GM19468 (cell line): ENCODE measurements around the gene METRNL.
"Not testable (repeated sequence)": the region's sequence is repeated elsewhere in the genome, so short reads cannot be mapped to it uniquely, and the experiment has no call there.

Experiments
- ATAC-seq: cut with Tn5 transposase; IDR thresholded peaks from one replicate; pipeline ENCODE4 v1.9.1; 2021; ENCODE audit warnings: mild to moderate bottlenecking, moderate library complexity, moderate number of reproducible peaks; ENCODE audit not compliant: unreplicated experiment; ENCODE audit errors: extremely low read depth

The METRNL gene, protein sequence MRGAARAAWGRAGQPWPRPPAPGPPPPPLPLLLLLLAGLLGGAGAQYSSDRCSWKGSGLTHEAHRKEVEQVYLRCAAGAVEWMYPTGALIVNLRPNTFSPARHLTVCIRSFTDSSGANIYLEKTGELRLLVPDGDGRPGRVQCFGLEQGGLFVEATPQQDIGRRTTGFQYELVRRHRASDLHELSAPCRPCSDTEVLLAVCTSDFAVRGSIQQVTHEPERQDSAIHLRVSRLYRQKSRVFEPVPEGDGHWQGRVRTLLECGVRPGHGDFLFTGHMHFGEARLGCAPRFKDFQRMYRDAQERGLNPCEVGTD

DNA sequence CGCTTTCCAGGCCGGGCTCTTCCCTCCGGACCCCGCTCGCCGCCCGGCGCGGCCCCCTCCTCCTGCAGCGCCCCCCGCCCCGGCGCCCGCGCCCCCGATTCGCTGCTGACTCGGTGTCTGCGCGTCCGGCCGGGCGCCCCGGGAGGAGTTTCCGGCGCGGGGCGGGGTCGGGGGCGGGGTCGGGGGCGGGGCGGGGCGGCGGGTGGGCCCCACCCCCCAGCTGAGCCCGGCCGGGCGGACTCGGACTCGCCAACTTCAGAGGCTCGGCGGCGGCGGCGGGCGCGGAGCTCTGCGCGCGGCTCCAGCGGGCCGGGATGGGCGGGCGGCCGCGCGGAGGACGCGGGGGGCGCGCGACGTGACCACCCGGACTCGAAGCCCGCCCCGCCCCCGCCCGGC, at the start of gene METRNL:
TSS of gene METRNL (plus strand) at position 258 of the 396 bp plus-strand sequence. CDS start 207 bp downstream, outside the sequence.
- no peak for ATAC-seq

- ATAC-seq: no peak
These were observed 49.0 kb upstream of the METRNL start for GRCh38 chr17:83030432-83030831.

GRCh38 chr17:83031321-83031945, 48.0 kb upstream of the METRNL start:
- ATAC-seq: no peak

DNA sequence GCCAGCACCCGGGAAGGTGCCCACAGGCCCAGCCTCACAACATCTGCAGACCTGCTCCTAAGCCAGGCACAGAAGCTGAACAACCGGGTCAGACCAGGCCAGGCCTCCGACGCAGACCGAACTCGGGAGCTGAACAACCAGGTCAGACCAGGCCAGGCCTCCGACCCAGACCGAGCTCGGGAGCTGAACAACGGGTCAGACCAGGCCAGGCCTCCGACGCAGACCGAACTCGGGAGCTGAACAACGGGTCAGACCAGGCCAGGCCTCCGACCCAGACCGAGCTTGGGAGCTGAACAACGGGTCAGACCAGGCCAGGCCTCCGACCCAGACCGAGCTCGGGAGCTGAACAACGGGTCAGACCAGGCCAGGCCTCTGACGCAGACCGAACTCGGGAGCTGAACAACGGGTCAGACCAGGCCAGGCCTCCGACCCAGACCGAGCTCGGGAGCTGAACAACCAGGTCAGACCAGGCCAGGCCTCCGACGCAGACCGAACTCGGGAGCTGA, 47.4 kb upstream of the METRNL start:
- ATAC-seq: not testable (repeated sequence)

DNA sequence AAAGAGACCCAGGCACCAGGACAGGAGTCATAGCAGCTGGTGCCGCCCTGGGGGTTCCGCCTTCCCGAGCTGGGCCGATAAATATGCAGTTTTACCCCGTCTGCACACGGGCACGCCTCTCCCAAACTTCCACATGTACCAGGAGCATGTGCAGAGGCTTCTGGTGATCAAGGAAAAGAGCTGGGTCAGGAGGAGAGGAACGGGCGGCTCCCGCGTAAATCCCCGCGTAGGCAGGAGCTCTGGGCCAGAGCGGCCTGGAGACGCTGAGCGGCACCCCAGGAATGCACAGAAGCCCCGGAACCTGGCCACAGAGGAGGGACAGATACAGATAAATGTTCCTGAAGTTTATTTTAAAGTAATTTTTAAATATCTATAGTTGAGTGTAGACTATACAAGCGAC, 46.6 kb upstream of the METRNL start:
- no peak for ATAC-seq

- ATAC-seq: no peak
These were observed 44.9 kb upstream of the METRNL start for GRCh38 chr17:83034525-83034924.

GRCh38 chr17:83035722-83036121, 43.7 kb upstream of the METRNL start:
- ATAC-seq: no peak

DNA sequence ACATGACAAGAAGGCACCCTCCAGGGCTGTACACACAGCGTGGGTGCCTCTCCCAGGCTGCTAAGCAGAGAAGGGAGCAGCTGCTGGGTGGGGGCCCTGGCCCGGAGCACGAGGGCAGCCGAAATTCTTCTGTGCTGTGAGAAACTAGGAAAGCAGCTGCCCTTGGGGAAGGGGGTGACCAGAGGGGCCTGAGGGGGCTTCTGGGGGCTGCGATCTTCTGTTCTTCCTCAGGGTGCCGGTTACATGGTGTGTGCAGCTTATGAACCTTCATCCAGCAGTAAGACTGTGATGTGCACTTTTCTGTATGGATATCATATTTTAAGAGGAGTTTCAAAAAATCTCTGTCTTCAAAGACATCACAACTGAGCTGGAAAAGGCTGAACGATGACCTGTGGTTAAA, 43.2 kb upstream of the METRNL start:
- ATAC-seq: no peak

- ATAC-seq: no peak
These were observed 42.7 kb upstream of the METRNL start for GRCh38 chr17:83036666-83037065.

DNA sequence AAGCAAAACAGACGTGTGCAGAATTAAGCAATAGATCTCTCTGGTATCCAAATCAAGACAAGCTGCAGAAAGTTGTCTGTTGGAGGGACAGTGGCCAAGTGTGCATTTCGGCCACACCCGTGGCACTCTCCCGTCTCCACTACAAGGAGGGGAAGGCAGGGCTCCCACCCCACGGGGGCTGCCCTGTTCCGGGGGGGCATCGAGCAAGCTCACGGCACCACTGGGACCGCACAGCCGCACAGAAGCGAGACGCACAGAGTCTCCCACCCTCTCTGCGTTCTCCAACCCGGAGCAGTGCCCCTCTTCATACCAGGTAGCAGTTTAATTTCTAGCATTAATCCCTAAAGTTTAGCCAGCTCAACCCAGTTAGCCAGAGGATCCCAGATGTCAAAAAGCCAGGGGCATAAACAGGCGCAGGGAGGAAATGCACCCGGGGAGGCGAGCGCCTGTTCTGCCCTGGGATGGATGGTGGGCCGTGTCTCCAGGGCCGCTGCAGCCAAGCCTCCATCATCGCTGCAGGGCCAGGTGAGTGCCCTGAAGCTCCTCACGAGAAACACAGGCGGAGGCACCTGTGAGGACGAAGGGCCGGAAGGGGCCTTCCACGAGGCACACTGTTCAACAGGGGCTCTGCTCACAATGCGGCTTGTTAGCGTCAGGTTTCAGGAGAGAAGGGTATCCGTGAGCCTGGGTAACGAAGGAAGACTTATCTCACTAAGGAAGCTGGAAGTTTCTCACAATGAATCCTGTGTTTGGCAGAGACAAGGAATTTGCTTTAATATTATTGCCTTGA, 42.1 kb upstream of the METRNL start:
- ATAC-seq: no peak

- no peak for ATAC-seq
These were observed 41.6 kb upstream of the METRNL start for GRCh38 chr17:83037874-83038165.

GRCh38 chr17:83038983-83039382, 40.4 kb upstream of the METRNL start:
- ATAC-seq: not testable (repeated sequence)

- ATAC-seq: no peak
These were observed 38.1 kb upstream of the METRNL start for GRCh38 chr17:83041305-83041704.

DNA sequence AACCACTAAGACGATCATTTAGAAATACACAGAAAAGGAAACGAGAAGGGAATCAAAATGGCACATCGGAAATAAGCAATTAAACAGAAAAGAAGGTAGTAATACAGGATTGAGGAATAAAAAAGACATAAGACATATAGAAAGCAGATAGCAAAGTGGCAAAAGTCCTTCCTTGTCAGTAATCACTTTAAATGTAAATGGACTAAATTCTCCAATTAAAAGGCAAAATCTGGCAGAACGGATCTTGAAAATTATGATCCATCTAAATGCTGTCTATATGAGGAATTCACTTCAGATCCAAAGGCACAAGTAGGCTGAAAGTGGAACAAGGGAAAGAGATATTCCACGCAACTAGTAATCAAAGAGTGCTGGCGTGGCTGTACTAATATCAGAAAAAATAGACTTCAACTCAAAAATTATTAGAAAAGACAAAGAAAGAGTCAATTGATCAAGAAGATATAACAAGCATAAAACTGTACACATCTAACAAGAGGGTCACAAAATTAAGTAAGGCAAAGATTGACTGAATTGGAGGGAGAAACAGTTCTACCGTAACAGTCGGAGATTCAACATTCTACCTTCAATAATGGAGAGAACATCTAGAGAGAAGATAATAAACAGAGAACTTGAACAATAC, 36.8 kb upstream of the METRNL start:
- ATAC-seq: no peak

DNA sequence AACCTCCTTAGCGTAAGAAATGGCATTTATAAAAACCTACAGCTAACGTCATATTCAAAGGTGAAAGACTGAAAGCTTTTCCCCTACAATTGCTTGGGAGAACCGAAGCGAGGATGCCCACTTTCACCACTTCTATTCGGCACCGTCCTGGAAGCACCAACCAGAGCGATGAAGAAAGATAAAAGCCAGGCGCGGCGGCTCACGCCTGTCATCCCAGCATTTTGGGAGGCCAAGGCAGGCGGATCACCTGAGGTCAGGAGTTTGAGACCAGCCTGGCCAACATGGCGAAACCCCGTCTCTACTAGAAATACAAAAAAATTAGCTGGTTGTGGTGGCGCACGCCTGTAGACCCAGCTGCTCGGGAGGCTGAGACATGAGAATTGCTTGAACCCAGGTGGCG, 34.9 kb upstream of the METRNL start:
- not testable (repeated sequence) for ATAC-seq

GRCh38 chr17:83046448-83047181, 32.8 kb upstream of the METRNL start:
- ATAC-seq: no peak

GRCh38 chr17:83047182-83047478, 32.3 kb upstream of the METRNL start:
- ATAC-seq: no peak

DNA sequence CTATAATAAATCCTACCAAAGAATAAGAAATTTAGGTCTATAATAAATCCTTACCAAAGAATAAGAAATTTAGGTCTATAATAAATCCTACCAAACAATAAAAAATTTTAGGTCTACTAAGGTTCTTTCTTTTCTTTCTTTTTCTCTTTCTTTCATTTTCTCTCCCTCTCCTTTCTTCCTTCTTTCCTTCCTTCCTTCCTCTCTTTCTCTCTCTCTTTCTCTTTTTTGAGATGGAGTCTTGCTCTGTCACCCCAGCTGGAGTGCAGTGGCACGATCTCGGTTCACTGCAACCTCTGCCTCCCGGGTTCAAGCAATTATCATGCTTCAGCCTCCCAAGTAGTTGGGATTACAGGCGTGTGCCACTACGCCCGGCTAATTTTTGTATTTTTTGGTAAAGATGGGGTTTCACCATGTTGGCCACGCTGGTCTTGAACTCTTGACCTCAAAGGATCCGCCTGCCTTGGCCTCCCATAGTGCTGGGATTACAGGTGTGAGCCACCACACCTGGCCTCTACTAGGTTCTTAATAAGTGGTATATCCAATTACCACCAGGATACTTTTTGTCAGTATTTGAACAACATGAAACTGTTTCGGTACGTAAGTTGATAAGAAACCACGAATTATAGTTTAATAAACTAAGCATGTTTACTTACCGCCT, 31.5 kb upstream of the METRNL start:
- ATAC-seq: not testable (repeated sequence)

GRCh38 chr17:83050651-83051395, 28.6 kb upstream of the METRNL start:
- ATAC-seq: no peak
